HL-60 (cell line): ENCODE data around the gene BECN2.

ENCODE experiments used
- GABPA ChIP-seq: IDR thresholded peaks from 2 replicates; pipeline ENCODE4 v1.6.1; 2012; ENCODE audit warnings: low read depth
- POLR2AphosphoS5 ChIP-seq: IDR thresholded peaks from 2 replicates; pipeline ENCODE4 v1.6.1; 2012; ENCODE audit warnings: low read depth
- TF ChIP-seq, protein P1 (sequence below): IDR thresholded peaks from one replicate; pipeline ENCODE4 v1.5.1; 2011; ENCODE audit warnings: low read length, control low read depth, inconsistent platforms; ENCODE audit not compliant: insufficient read depth

DNA sequence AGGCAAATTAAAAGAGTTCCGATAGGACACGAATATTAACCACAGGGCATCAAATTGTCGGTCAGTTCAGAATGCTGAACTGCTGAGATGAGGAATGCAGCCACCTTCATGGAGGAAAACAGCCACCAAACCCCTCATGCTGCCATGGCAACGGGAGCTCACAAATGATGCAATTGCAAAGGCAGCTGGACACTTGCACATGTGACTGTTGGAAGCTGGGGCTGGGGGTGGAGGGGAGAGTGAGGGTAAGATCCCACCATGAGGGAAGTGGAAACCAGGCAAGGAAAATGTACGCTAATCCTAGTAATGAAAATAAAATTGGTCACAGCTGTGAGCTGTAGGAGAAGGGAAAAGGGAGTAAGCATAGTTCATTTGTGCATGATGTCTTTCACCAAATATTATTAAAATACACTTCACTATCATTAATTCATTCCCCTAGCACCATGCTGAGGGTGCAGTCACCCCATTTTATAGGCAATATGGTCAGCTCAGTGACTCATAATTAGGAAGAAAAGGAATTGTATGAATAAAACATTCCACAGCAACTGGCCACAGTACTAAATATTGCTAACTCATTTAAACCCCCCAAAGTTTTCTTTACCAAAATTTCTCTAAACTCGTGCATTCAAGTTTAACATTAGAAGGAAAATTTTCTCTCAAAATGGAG lies 15.3 kb downstream of the BECN2 start:
- TF ChIP-seq, protein P1, sequence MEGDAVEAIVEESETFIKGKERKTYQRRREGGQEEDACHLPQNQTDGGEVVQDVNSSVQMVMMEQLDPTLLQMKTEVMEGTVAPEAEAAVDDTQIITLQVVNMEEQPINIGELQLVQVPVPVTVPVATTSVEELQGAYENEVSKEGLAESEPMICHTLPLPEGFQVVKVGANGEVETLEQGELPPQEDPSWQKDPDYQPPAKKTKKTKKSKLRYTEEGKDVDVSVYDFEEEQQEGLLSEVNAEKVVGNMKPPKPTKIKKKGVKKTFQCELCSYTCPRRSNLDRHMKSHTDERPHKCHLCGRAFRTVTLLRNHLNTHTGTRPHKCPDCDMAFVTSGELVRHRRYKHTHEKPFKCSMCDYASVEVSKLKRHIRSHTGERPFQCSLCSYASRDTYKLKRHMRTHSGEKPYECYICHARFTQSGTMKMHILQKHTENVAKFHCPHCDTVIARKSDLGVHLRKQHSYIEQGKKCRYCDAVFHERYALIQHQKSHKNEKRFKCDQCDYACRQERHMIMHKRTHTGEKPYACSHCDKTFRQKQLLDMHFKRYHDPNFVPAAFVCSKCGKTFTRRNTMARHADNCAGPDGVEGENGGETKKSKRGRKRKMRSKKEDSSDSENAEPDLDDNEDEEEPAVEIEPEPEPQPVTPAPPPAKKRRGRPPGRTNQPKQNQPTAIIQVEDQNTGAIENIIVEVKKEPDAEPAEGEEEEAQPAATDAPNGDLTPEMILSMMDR = no peak
- TF ChIP-seq POLR2AphosphoS5 = no peak
- TF ChIP-seq GABPA = no peak
